IgD-negative memory B cell (primary cell): Measurements from ENCODE around the gene RYR3. TPM values are rescaled to one million over a fixed set of nuclear protein-coding genes. Genes with fewer than 3 reads are reported as not detected.

Experiments
- H3K27ac Mint-ChIP-seq, 3 donors: one replicate each; pipeline ENCODE4 v1.8.0; 2020 to 2022; ENCODE audit warnings: mild to moderate bottlenecking in 3 of 3, mixed read lengths in 3 of 3, moderate library complexity in 1 of 3
- H3K27me3 Mint-ChIP-seq: one replicate; pipeline ENCODE4 v1.8.0; 2021; ENCODE audit warnings: mixed read lengths
- H3K36me3 Mint-ChIP-seq: one replicate; pipeline ENCODE4 v1.8.0; 2020; ENCODE audit warnings: mild to moderate bottlenecking, mixed read lengths
- H3K4me1 Mint-ChIP-seq, 3 donors: one replicate each; pipeline ENCODE4 v1.8.0; 2020 to 2022; ENCODE audit warnings: mixed read lengths in 3 of 3, mild to moderate bottlenecking in 1 of 3
- H3K4me3 Mint-ChIP-seq, 4 donors: one replicate each; pipeline ENCODE4 v1.8.0; 2020 to 2022; ENCODE audit warnings: mild to moderate bottlenecking in 4 of 4, mixed read lengths in 4 of 4, moderate library complexity in 3 of 4
- H3K9me3 Mint-ChIP-seq, 3 donors: one replicate each; pipeline ENCODE4 v1.8.0; 2020 to 2021; ENCODE audit warnings: mixed read lengths in 3 of 3, mild to moderate bottlenecking in 1 of 3
- polyA plus RNA-seq: library from polyadenylated mRNA; unstranded; fragments of 300-500 nt; fragmentation: Illumina TruSeq; gene quantifications from one replicate; pipeline ENCODE4 v1.2.3, GENCODE V29; 2021

RYR3 gene
- polyA plus RNA-seq, 1 donor from 2014 or later, result 0.08 TPM

DNA sequence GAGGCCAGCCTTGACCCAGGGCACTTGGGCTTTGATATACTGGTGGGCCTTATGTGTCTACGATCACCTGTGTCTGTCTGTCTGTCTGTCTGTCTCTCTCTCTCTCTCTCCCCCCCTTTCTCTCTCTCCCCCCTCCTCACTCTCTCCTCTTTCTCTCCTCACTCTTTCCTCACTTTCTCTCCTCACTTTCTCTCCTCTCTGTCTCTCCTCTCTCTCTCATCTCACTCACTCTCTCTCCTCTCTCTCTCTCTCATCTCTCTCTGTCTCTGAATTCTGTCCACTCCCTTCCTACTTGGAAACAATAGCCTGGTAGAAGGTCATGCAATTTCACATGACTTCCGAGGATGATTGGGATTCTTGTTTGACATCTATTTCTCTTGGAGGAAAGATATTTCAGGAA lies 388.4 kb downstream of the RYR3 start:
- Mint-ChIP-seq H3K27ac (no peak overlapping the region), H3K9me3 (no peaks in the 10 kb centered on the region), H3K36me3 (peaks cover 3% of the 10 kb centered on the region), H3K4me1 (peaks cover 0 to 2% (median 2%) of the 10 kb centered on the region in 3 donors), H3K27me3 (peaks cover 2% of the 10 kb centered on the region), H3K4me3 (no peak overlapping the region)

DNA sequence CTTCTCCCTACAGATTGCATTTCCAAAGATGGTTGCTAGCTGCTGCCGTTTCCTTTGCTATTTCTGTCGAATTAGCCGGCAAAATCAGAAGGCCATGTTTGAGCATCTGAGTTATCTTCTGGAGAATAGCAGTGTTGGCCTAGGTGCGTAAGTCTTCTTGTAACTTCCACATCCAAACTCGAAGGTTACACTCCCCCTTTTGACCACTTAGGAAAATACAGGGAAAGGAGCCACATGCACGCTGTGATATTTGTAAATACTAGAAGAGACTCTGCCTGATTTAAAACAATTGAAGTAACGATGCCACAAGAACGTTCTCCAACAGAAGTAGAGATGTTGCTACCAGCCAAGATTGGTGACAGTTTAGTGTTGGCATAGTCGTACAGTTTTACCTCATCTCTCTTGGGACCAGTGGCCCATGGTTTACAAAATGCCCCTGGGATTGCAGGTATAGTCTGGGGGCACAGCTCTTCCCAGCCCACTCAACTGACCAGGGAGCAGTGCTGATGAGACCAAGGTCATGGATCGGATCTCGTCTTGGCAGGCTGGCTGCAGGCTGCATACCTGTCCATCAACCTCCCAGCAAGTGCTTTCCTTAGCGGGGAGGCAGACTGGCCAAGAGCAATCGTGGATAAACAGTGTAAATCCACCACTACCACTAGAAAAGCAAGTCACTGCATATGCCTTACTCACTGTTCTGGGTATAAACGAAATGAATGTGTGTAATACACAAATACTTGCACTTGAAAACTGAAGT lies 389.1 kb downstream of the RYR3 start:
- Mint-ChIP-seq H3K36me3 (peaks cover 3% of the 10 kb centered on the region), H3K4me3 (no peak overlapping the region), H3K9me3 (no peaks in the 10 kb centered on the region), H3K27ac (no peak overlapping the region), H3K27me3 (peaks cover 2% of the 10 kb centered on the region), H3K4me1 (peaks cover 0 to 2% (median 2%) of the 10 kb centered on the region in 3 donors)

DNA sequence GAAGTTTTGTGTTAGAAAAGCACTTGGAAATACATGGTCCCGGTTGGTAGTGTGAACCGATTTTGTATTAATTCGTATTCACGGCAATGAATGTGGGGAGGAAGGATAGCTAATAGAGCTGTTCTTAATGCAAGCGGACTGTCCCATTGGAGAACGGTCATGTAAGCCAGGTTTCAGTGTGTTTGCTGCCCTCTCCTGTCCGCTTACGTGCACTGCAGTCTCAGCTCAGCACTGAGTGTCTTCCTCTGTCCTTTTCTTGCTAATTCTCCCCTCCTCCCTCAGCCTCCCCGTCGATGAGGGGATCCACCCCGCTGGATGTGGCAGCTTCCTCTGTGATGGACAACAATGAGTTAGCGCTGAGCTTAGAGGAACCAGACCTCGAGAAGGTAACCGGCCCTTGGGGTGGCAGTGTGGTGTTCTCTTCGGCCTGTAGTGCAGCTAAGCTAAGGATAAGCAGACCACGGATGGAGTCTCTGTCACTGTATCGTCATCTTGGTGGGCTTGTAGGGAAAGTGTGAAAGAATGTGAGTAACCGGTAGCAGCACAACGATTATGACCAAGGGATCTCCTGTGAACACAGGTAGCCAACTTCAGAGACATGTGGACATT lies 390.0 kb downstream of the RYR3 start:
- Mint-ChIP-seq H3K27me3 (peaks cover 2% of the 10 kb centered on the region), H3K4me3 (peak overlapping the region in 1 of 4 donors; percentile 81), H3K36me3 (peaks cover 3% of the 10 kb centered on the region), H3K4me1 (peaks cover 0 to 2% (median 2%) of the 10 kb centered on the region in 3 donors), H3K9me3 (no peaks in the 10 kb centered on the region), H3K27ac (no peak overlapping the region)

DNA sequence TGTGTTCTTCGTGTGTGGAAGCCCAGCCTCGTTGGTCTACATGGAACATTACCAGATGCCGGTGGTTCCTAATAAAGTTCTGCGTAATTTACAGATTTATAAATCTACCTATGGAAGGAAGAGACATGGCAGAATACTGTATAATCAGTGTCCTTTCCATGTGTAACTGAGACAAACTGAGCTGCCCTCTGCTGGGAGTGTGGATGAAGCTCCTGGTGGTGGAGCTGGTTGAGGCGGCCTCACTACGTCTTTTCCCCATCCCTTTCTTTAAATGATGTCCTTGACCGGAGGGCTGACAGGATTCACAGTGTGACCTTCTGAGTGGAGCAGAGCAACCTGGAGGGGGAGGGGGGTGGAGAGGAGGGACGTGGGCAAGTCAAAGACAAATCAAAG lies 390.5 kb downstream of the RYR3 start:
- Mint-ChIP-seq H3K27me3 (peaks cover 2% of the 10 kb centered on the region), H3K4me1 (peaks cover 0 to 2% (median 2%) of the 10 kb centered on the region in 3 donors), H3K9me3 (no peaks in the 10 kb centered on the region), H3K4me3 (no peak overlapping the region), H3K36me3 (peaks cover 3% of the 10 kb centered on the region), H3K27ac (no peak overlapping the region)

GRCh38 chr15:33706173-33706572 lies 395.4 kb downstream of the RYR3 start:
- Mint-ChIP-seq H3K4me1 (no peaks in the 10 kb centered on the region), H3K9me3 (peaks cover 1 to 14% (median 11%) of the 10 kb centered on the region in 3 donors)

GRCh38 chr15:33710748-33711147 lies 400.0 kb downstream of the RYR3 start:
- no peaks in the 10 kb centered on the region for H3K4me1 Mint-ChIP-seq
- H3K9me3 Mint-ChIP-seq, result peaks cover 4 to 22% (median 15%) of the 10 kb centered on the region in 3 donors
- H3K4me3 Mint-ChIP-seq, result no peak overlapping the region
- H3K27ac Mint-ChIP-seq, result peak overlapping the region in 1 of 3 donors; percentile 35
- H3K27me3 Mint-ChIP-seq, result no peaks in the 10 kb centered on the region
- H3K36me3 Mint-ChIP-seq, result peaks cover 3% of the 10 kb centered on the region

More at GRCh38 chr15:33706173-33706572, 395.4 kb downstream of the RYR3 start:
- peaks cover 4% of the 10 kb centered on the region for H3K36me3 Mint-ChIP-seq
- no peak overlapping the region for H3K27ac Mint-ChIP-seq
- H3K4me3 Mint-ChIP-seq, result no peak overlapping the region
- H3K27me3 Mint-ChIP-seq, result no peaks in the 10 kb centered on the region

- Mint-ChIP-seq H3K4me3 (no peak overlapping the region), H3K4me1 (peaks cover 0 to 2% (median 0%) of the 10 kb centered on the region in 3 donors), H3K27me3 (no peaks in the 10 kb centered on the region), H3K9me3 (peaks cover 3 to 8% (median 4%) of the 10 kb centered on the region in 3 donors), H3K27ac (peak overlapping the region in 1 of 3 donors; percentile 36), H3K36me3 (peaks cover 2% of the 10 kb centered on the region)
Measured at GRCh38 chr15:33716025-33716424, 405.3 kb downstream of the RYR3 start.

DNA sequence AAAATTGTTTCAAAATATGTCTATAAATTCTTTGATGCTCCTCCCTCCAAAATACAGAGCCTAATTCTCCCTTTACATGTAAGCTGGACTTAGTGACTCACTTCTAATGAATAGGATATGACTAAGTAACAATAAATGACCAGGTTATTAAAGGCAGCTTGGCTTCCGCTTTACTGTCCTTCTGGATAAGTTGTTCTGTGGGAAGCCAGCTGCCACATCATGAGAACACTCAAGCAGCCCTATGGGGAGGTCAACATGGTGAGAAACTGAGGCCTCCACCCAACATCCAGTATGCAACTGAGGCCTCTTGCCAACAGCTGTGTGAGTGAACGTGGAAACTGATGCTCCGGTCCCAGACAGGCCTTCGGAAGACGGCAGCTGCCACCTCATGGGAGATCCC lies 410.2 kb downstream of the RYR3 start:
- Mint-ChIP-seq H3K9me3 (no peaks in the 10 kb centered on the region), H3K4me1 (peaks cover 16 to 19% (median 16%) of the 10 kb centered on the region in 3 donors), H3K27ac (peak overlapping the region in 1 of 3 donors; percentile 76), H3K27me3 (no peaks in the 10 kb centered on the region), H3K36me3 (no peaks in the 10 kb centered on the region), H3K4me3 (no peak overlapping the region)

- Mint-ChIP-seq H3K9me3 (no peaks in the 10 kb centered on the region), H3K27ac (peak overlapping the region in 1 of 3 donors; percentile 1), H3K4me3 (peak overlapping the region in 1 of 4 donors; percentile 81), H3K27me3 (no peaks in the 10 kb centered on the region), H3K36me3 (no peaks in the 10 kb centered on the region), H3K4me1 (peaks cover 16 to 19% (median 16%) of the 10 kb centered on the region in 3 donors)
Measured at GRCh38 chr15:33722005-33722672, 411.4 kb downstream of the RYR3 start.

- no peak overlapping the region for H3K27ac Mint-ChIP-seq
Measured at GRCh38 chr15:33722673-33723015, 411.9 kb downstream of the RYR3 start.

GRCh38 chr15:33724321-33725036 lies 413.7 kb downstream of the RYR3 start:
- peak overlapping the region in 1 of 3 donors; percentile 12 for H3K27ac Mint-ChIP-seq
- H3K9me3 Mint-ChIP-seq, result peaks cover 0 to 2% (median 0%) of the 10 kb centered on the region in 3 donors
- H3K36me3 Mint-ChIP-seq, result no peaks in the 10 kb centered on the region
- no peaks in the 10 kb centered on the region for H3K27me3 Mint-ChIP-seq
- H3K4me3 Mint-ChIP-seq, result no peak overlapping the region
- H3K4me1 Mint-ChIP-seq, result peaks cover 16 to 21% (median 19%) of the 10 kb centered on the region in 3 donors

More at GRCh38 chr15:33722673-33723015, 411.9 kb downstream of the RYR3 start:
- H3K9me3 Mint-ChIP-seq, result no peaks in the 10 kb centered on the region
- no peaks in the 10 kb centered on the region for H3K27me3 Mint-ChIP-seq
- peak overlapping the region in 1 of 4 donors; percentile 7 for H3K4me3 Mint-ChIP-seq
- no peaks in the 10 kb centered on the region for H3K36me3 Mint-ChIP-seq
- peaks cover 16 to 19% (median 16%) of the 10 kb centered on the region in 3 donors for H3K4me1 Mint-ChIP-seq

GRCh38 chr15:33729653-33730052 lies 418.9 kb downstream of the RYR3 start:
- H3K4me3 Mint-ChIP-seq, result no peak overlapping the region
- no peaks in the 10 kb centered on the region for H3K27me3 Mint-ChIP-seq
- H3K36me3 Mint-ChIP-seq, result no peaks in the 10 kb centered on the region
- H3K27ac Mint-ChIP-seq, result no peak overlapping the region
- peaks cover 0 to 5% (median 3%) of the 10 kb centered on the region in 3 donors for H3K4me1 Mint-ChIP-seq
- H3K9me3 Mint-ChIP-seq, result peaks cover 0 to 2% (median 0%) of the 10 kb centered on the region in 3 donors

GRCh38 chr15:33730815-33731214 lies 420.0 kb downstream of the RYR3 start:
- no peaks in the 10 kb centered on the region for H3K36me3 Mint-ChIP-seq
- H3K4me1 Mint-ChIP-seq, result peaks cover 0 to 5% (median 3%) of the 10 kb centered on the region in 3 donors
- no peak overlapping the region for H3K27ac Mint-ChIP-seq
- no peaks in the 10 kb centered on the region for H3K27me3 Mint-ChIP-seq
- peaks cover 0 to 2% (median 0%) of the 10 kb centered on the region in 3 donors for H3K9me3 Mint-ChIP-seq
- H3K4me3 Mint-ChIP-seq, result no peak overlapping the region

- Mint-ChIP-seq H3K27me3 (no peaks in the 10 kb centered on the region), H3K4me3 (no peak overlapping the region), H3K9me3 (no peaks in the 10 kb centered on the region), H3K36me3 (no peaks in the 10 kb centered on the region), H3K4me1 (peaks cover 0 to 5% (median 2%) of the 10 kb centered on the region in 3 donors), H3K27ac (no peak overlapping the region)
Measured at GRCh38 chr15:33735143-33735542, 424.4 kb downstream of the RYR3 start.
